Left lung (tissue), 10 donors: Measurements from ENCODE around the gene IDH1. TPM values are rescaled to one million over a fixed set of nuclear protein-coding genes. Genes with fewer than 3 reads are reported as not detected.

Experiments
- ATAC-seq: fragments of 200-7000 bp; cut with Tn5 transposase; one replicate; pipeline ENCODE4 v1.9.1; 2020; ENCODE audit warnings: moderate library complexity
- DNase-seq, 4 donors: peaks; one replicate each; pipeline ENCODE4 v3.0.0-alpha.2; 2013 to 2020
- H3K27ac ChIP-seq, 2 donors: fragments of 200-600 bp; sonication (generic) in 1 of 2; one replicate each; pipeline versions ENCODE4 v1.5.0 to v1.8.0; 2020 to 2021
- H3K27me3 ChIP-seq, 2 donors: fragments of 200-600 bp; sonication (generic) in 1 of 2; one replicate each; pipeline versions ENCODE4 v1.5.0 to v1.8.0; 2020 to 2021
- H3K36me3 ChIP-seq, 2 donors: fragments of 200-600 bp; sonication (generic) in 1 of 2; one replicate each; pipeline versions ENCODE4 v1.5.0 to v1.8.0; 2020 to 2021
- H3K4me1 ChIP-seq, 2 donors: fragments of 200-600 bp; one replicate each; pipeline ENCODE4 v1.8.0; 2021
- H3K4me3 ChIP-seq, 2 donors: fragments of 200-600 bp; sonication (generic) in 1 of 2; one replicate each; pipeline versions ENCODE4 v1.5.0 to v1.8.0; 2020 to 2021; ENCODE audit warnings: mild to moderate bottlenecking in 1 of 2
- H3K9me3 ChIP-seq, 2 donors: fragments of 200-600 bp; sonication (generic) in 1 of 2; one replicate each; pipeline versions ENCODE4 v1.5.0 to v1.8.0; 2020 to 2021
- CTCF ChIP-seq, 2 donors: fragments of 200-600 bp; sonication (generic) in 1 of 2; IDR thresholded peaks; one replicate each; pipeline versions ENCODE4 v1.5.0 to v1.8.0; 2021; ENCODE audit warnings: antibody characterized with exemption in 2 of 2
- intact Hi-C, 2 donors: fragments of 100-400 bp; cut with DNase I; formaldehyde crosslinking; loops; one replicate each; pipeline versions ENCODE4 v1.11.2 to v1.14.2; 2022
- polyA plus RNA-seq, 6 donors: library from polyadenylated mRNA; unstranded; fragments of 120-200 nt; gene quantifications; one replicate each; pipeline ENCODE4 v1.2.1, GENCODE V29; 2013; ENCODE audit not compliant: insufficient read length in 6 of 6
- total RNA-seq, 2 donors: library from RNA; stranded (reverse); fragmentation: NEBNext Ultra II Directional; extraction: Animal tissue kit (Norgen Biotek cat#: 25700); gene quantifications; one replicate each; pipeline ENCODE4 v1.2.1, GENCODE V29; 2021
- donor health status: DM: no; HTN: yes; CAD: no.
- donor health status: DM: no; HTN: no; CAD: no.

IDH1 gene
- total and polyA plus RNA-seq, 8 donors = 79.7 to 213 (median 91.5) TPM

DNA sequence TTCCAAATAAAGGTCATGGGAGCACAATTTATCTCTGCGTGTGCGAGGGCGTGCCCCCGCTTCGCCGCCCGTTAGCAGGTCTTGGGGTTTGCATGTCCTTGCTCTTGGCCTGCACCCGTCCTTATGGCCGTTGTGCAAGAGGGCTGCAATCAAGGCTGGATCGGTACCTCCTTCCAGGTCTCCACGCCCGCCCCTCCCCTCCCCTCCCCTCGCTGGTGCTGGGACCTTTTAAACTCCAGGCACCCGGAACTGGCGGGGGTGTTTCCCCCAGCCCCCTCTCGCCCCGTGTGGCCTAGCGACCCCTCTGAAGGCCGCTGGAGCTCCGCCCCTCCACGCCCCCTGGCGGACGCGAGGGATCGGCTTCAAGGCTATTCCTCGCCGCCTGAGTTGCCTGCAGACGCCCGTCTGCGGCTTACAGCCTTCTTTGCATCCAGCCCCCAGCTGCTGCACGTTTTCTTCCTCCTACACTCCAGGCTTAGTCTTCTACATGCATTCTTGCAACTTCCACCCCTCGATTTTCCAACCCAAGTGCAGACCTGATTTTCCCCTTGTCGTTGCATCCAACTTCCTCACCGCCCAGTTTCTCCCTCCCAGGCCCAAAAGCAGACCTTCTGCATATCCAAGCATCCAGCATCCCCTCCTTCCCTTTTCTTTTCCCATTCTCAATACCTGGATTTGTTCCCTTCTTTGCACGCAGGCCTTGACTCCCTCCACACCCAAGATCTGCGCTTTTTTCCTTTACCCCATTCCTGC is 577 bp downstream of the IDH1 start:
- Histone ChIP-seq H3K36me3 (peaks cover 0 to 41% of the 10 kb centered on the region in 2 donors), H3K9me3 (no peaks in the 10 kb centered on the region), H3K27ac (peak overlapping the region; percentile 74 to 85), H3K4me3 (peak overlapping the region; percentile 75 to 95), H3K4me1 (peaks cover 0 to 52% of the 10 kb centered on the region in 2 donors), H3K27me3 (no peaks in the 10 kb centered on the region)
- intact Hi-C loops = loop anchor here in 1 of 2 donors (5.0 kb wide), 1 partner anchor 77 kb away; no protein-coding TSS in a partner anchor
- DNase-seq (peak; percentile 82 to 94 (median 86)), ATAC-seq (peak; percentile 83)
- peak; percentile 62 to 80 for TF ChIP-seq CTCF (IDR thresholded peaks at IDR 0.05)

DNA sequence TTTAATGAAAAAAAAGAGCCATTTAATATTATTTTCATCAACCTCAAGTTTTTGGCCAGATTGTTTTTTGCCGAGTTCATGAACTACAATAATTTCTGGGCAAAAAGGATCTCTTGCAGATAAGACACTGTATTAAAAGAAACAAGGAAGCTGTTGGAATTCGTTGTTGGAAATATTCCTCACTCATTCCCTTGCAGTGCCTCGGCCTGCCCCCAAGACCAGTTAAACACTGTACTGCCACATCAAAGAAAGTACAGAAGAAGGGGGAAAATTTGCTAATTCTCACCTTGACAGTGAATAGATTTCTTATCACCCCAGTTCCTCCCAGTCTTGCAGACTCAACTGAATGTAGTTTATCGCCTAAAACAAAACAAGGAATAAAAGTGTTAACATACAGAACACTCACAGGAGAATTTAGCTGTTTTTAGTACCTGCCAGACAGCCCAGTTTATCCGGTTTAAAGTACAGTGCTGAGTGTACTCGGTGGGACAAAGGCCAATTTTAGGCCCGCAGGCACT is 1.2 kb downstream of the IDH1 start:
- Histone ChIP-seq H3K27me3 (no peaks in the 10 kb centered on the region), H3K4me3 (peak overlapping the region; percentile 75 to 95), H3K9me3 (no peaks in the 10 kb centered on the region), H3K36me3 (peaks cover 0 to 47% of the 10 kb centered on the region in 2 donors), H3K4me1 (peaks cover 0 to 52% of the 10 kb centered on the region in 2 donors), H3K27ac (peak overlapping the region; percentile 74 to 85)
- DNase-seq (no peak), ATAC-seq (no peak)
- intact Hi-C loops = loop anchor here in 1 of 2 donors (5.0 kb wide), 1 partner anchor 76 kb away; no protein-coding TSS in a partner anchor
- no peak for TF ChIP-seq CTCF (IDR thresholded peaks at IDR 0.05)

DNA sequence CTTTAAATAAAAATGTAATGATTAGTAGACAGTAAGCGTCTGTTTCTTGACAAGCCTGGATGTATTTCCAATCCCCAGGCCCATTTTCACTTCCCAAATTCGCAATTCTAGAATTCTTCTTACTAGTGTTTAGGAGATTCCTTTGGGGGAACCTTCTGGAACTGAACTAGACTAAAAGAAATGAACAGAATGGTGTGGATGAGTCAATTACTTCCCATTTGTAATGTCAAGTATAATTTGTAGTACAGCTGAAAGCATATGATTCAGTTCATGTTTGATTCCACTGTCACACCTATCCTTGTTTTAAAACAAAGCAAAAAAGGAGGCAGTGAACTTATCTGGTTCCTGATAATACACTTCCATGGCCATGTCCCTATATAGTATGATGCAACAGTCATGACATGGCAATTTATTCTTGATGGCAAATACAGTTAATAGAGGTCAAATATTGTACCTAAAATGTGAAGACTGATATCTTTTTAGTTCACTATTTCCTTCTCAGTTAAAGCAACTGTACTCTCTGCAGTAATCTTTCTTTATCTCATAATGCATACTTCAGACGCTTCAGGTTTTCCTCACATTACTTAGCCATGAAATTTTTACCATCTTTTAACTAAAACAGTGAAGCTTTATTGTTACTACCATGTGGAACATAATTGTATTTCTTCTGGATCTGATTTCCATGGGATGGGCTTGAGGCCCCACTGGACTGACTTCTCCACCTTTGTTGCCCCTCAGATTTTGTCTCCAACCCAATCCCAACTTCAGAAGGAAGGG is 2.0 kb downstream of the IDH1 start:
- H3K27ac ChIP-seq = peak overlapping the region; percentile 74 to 85
- DNase-seq (no peak), ATAC-seq (no peak)
- peaks cover 0 to 56% of the 10 kb centered on the region in 2 donors for H3K4me1 ChIP-seq
- H3K27me3 ChIP-seq = no peaks in the 10 kb centered on the region
- no peak for TF ChIP-seq CTCF (IDR thresholded peaks at IDR 0.05)
- peaks cover 3 to 55% of the 10 kb centered on the region in 2 donors for H3K36me3 ChIP-seq
- peak overlapping the region in 1 of 2 donors; percentile 95 for H3K4me3 ChIP-seq
- no peaks in the 10 kb centered on the region for H3K9me3 ChIP-seq
- intact Hi-C loops = loop anchor here in 1 of 2 donors (5.0 kb wide), 1 partner anchor 76 kb away; no protein-coding TSS in a partner anchor

- intact Hi-C loops = loop anchor here in 1 of 2 donors (5.0 kb wide), 1 partner anchor 74 kb away; no protein-coding TSS in a partner anchor
- Histone ChIP-seq H3K27me3 (no peaks in the 10 kb centered on the region), H3K9me3 (no peaks in the 10 kb centered on the region), H3K36me3 (peaks cover 3 to 73% of the 10 kb centered on the region in 2 donors), H3K27ac (peak overlapping the region in 1 of 2 donors; percentile 24), H3K4me3 (no peak overlapping the region), H3K4me1 (peaks cover 0 to 66% of the 10 kb centered on the region in 2 donors)
- no peak for TF ChIP-seq CTCF (IDR thresholded peaks at IDR 0.05)
- no peak for ATAC-seq
- DNase-seq = no peak
Observed at GRCh38 chr2:208251098-208251497, 3.8 kb downstream of the IDH1 start.
